B cell (primary cell): ENCODE data around the gene PRELID2. TPM values are rescaled to one million over a fixed set of nuclear protein-coding genes. Genes with fewer than 3 reads are reported as not detected.

Experiments used
- ATAC-seq: fragments of 200-7000 bp; cut with Tn5 transposase; one replicate; pipeline ENCODE4 v1.10.0; 2021; ENCODE audit warnings: low read depth, mild to moderate bottlenecking, moderate number of reproducible peaks, moderate library complexity
- CTCF ChIA-PET: fragments of 350-600 bp; sonication (Branson Sonifier 250); formaldehyde crosslinking; loops from one replicate; lab custom pipeline; 2021; ENCODE audit warnings: antibody characterized with exemption, inconsistent platforms; lab: Charles Lee
- POLR2A ChIA-PET: fragments of 350-600 bp; sonication (Branson Sonifier 250); formaldehyde crosslinking; loops from one replicate; lab custom pipeline; 2021; ENCODE audit warnings: antibody characterized with exemption; lab: Charles Lee
- DNase-seq: peaks from one replicate; pipeline ENCODE4 v3.0.0; 2013
- H2AFZ ChIP-seq: 2 replicates; pipeline ENCODE4 v1.6.1; 2012; ENCODE audit warnings: mild to moderate bottlenecking, low read depth, low read length; ENCODE audit not compliant: insufficient read depth, poor library complexity, severe bottlenecking
- H3K27ac ChIP-seq, 2 donors: 1 replicate in 1 of 2; 2 replicates in 1 of 2; pipeline ENCODE4 v1.5.1; 2012 to 2013; ENCODE audit warnings: low read length in 2 of 2, mild to moderate bottlenecking in 2 of 2, moderate library complexity in 1 of 2
- H3K27me3 ChIP-seq, 4 experiments: fragments of 200-600 bp in 1 of 4; sonication (generic) in 1 of 4; replicated peaks in 1 of 4; 1 replicate in 2 of 4; 2 replicates in 2 of 4; pipeline versions ENCODE4 v1.6.1 to v1.7.0; 2013 to 2016; ENCODE audit warnings: low read length in 3 of 4, mild to moderate bottlenecking in 2 of 4, mixed read lengths in 1 of 4, moderate library complexity in 1 of 4; ENCODE audit not compliant: insufficient read depth in 4 of 4, control insufficient read depth in 3 of 4; ENCODE audit errors: control extremely low read depth in 1 of 4
- H3K36me3 ChIP-seq, 2 experiments: replicated peaks in 1 of 2; 1 replicate in 1 of 2; 2 replicates in 1 of 2; pipeline versions ENCODE4 v1.6.1 to v1.7.1; 2013; ENCODE audit warnings: low read length in 1 of 2; ENCODE audit not compliant: insufficient read depth in 2 of 2, control insufficient read depth in 1 of 2; ENCODE audit errors: control extremely low read depth in 1 of 2, extremely low read depth in 1 of 2
- H3K4me1 ChIP-seq, 2 donors: fragments of 200-600 bp in 1 of 2; sonication (generic) in 1 of 2; 1 replicate in 1 of 2; 2 replicates in 1 of 2; pipeline versions ENCODE4 v1.5.1 to v1.6.1; 2013 to 2017; ENCODE audit warnings: low read length in 2 of 2; ENCODE audit not compliant: control insufficient read depth in 2 of 2, insufficient read depth in 2 of 2
- H3K4me2 ChIP-seq: replicated peaks from 2 replicates; pipeline ENCODE3; 2012; ENCODE audit warnings: mild to moderate bottlenecking, low read depth, low read length; ENCODE audit not compliant: poor library complexity, severe bottlenecking
- H3K4me3 ChIP-seq, 5 experiments: fragments of 200-600 bp in 1 of 5; sonication (generic) in 1 of 5; 1 replicate in 3 of 5; 2 replicates in 2 of 5; pipeline versions ENCODE4 v1.5.1 to v1.7.0; 2011 to 2016; ENCODE audit warnings: low read length in 4 of 5, mild to moderate bottlenecking in 4 of 5, low read depth in 2 of 5, control low read depth in 1 of 5, moderate library complexity in 1 of 5; ENCODE audit not compliant: insufficient read depth in 1 of 5; ENCODE audit errors: control extremely low read depth in 1 of 5, extremely low read depth in 1 of 5
- H3K79me2 ChIP-seq: fragments of 200-600 bp; sonication (generic); one replicate; pipeline ENCODE4 v1.6.0; 2016; ENCODE audit warnings: low read length; ENCODE audit not compliant: control insufficient read depth, insufficient read depth
- H3K9ac ChIP-seq: fragments of 200-600 bp; sonication (generic); 2 replicates; pipeline ENCODE4 v1.6.1; 2017; ENCODE audit warnings: mild to moderate bottlenecking, low read length, moderate library complexity
- H3K9me3 ChIP-seq, 3 donors: one replicate each; pipeline versions ENCODE4 v1.6.1 to v1.7.1; 2013; ENCODE audit warnings: low read length in 2 of 3; ENCODE audit not compliant: control insufficient read depth in 2 of 3, insufficient read depth in 1 of 3; ENCODE audit errors: control extremely low read depth in 1 of 3
- H4K20me1 ChIP-seq: 2 replicates; pipeline ENCODE4 v1.6.0; 2012; ENCODE audit warnings: mild to moderate bottlenecking, low read length; ENCODE audit not compliant: insufficient read depth, control insufficient read depth, poor library complexity, severe bottlenecking
- H3K27ac Mint-ChIP-seq: one replicate; pipeline ENCODE4 v1.8.0; 2021; ENCODE audit warnings: mixed read lengths
- H3K27me3 Mint-ChIP-seq: one replicate; pipeline ENCODE4 v1.8.0; 2021; ENCODE audit warnings: mixed read lengths
- H3K4me1 Mint-ChIP-seq: one replicate; pipeline ENCODE4 v1.8.0; 2021; ENCODE audit warnings: mixed read lengths
- H3K4me3 Mint-ChIP-seq: one replicate; pipeline ENCODE4 v1.8.0; 2021; ENCODE audit warnings: mixed read lengths
- H3K9me3 Mint-ChIP-seq: one replicate; pipeline ENCODE4 v1.8.0; 2022; ENCODE audit warnings: mixed read lengths; ENCODE audit not compliant: insufficient read depth
- CTCF ChIP-seq: fragments of 200-600 bp; IDR thresholded peaks from one replicate; pipeline ENCODE4 v1.8.0; 2022; ENCODE audit warnings: antibody characterized with exemption, mild to moderate bottlenecking
- EZH2 ChIP-seq: IDR thresholded peaks from 2 replicates; pipeline ENCODE4 v1.6.1; 2012; ENCODE audit warnings: borderline replicate concordance, low read depth, mild to moderate bottlenecking, moderate library complexity, low read length; ENCODE audit not compliant: insufficient read depth, poor library complexity, severe bottlenecking
- WGBS: methylation state at CpG from one replicate; pipeline ENCODE4 v1.1.5; 2013; ENCODE audit warnings: missing lambda C conversion rate; ENCODE audit not compliant: insufficient coverage; 5-methylcytosine and 5-hydroxymethylcytosine counted together
- intact Hi-C: fragments of 100-400 bp; cut with micrococcal nuclease; formaldehyde crosslinking; loops from one replicate; pipeline ENCODE4 v1.10.0; 2022
- polyA plus RNA-seq: library from polyadenylated mRNA; depleted of rRNA; stranded (reverse); fragments of >200 nt; gene quantifications from 2 replicates; pipeline ENCODE4 v1.2.3, GENCODE V29; 2012
- total RNA-seq, 2 donors: library from RNA; stranded (reverse); fragments of 120-200 nt in 1 of 2; gene quantifications; 1 replicate in 1 of 2; 2 replicates in 1 of 2; pipeline versions ENCODE4 v1.2.3 to v1.2.4, GENCODE V29; 2013 to 2022

The PRELID2 gene
- total and polyA plus RNA-seq, 2 donors (not counting 1 experiment from before 2014, with no cell fraction given), result 0.63 to 2.7 TPM

GRCh38 chr5:145818604-145819003 lies 16.5 kb downstream of the PRELID2 start:
- H3K4me1 ChIP-seq, result no peaks in the 10 kb centered on the region
- H3K9ac ChIP-seq, result no peak overlapping the region
- H3K4me3 Mint-ChIP-seq, result no peak overlapping the region
- no peak overlapping the region for H3K27ac Mint-ChIP-seq
- ATAC-seq, result no peak
- no peaks in the 10 kb centered on the region for H3K27me3 ChIP-seq
- CTCF ChIA-PET, result no interaction called here
- no peak for DNase-seq
- no peak overlapping the region for H2AFZ ChIP-seq
- no peaks in the 10 kb centered on the region for H4K20me1 ChIP-seq
- H3K79me2 ChIP-seq, result no peaks in the 10 kb centered on the region
- TF ChIP-seq CTCF (no peak), EZH2 (no peak)
- H3K4me1 Mint-ChIP-seq, result no peaks in the 10 kb centered on the region
- no peak overlapping the region for H3K4me3 ChIP-seq
- 100% methylated on average over 1 of the region's 4 CpGs for WGBS
- intact Hi-C loops, result no loop called here
- H3K9me3 Mint-ChIP-seq, result no peaks in the 10 kb centered on the region
- H3K36me3 ChIP-seq, result no peaks in the 10 kb centered on the region
- POLR2A ChIA-PET, result no interaction called here
- H3K9me3 ChIP-seq, result no peaks in the 10 kb centered on the region
- no peak overlapping the region for H3K4me2 ChIP-seq
- no peaks in the 10 kb centered on the region for H3K27me3 Mint-ChIP-seq
- H3K27ac ChIP-seq, result no peak overlapping the region

GRCh38 chr5:145812877-145813276 lies 22.3 kb downstream of the PRELID2 start:
- no peaks in the 10 kb centered on the region for H3K27me3 ChIP-seq
- no peak overlapping the region for H3K27ac ChIP-seq
- H3K9me3 Mint-ChIP-seq, result no peaks in the 10 kb centered on the region
- no peaks in the 10 kb centered on the region for H3K36me3 ChIP-seq
- H3K27me3 Mint-ChIP-seq, result no peaks in the 10 kb centered on the region
- ChIA-PET CTCF (interaction anchor here (1.7 to 1.9 kb wide), 2 partner anchors 11 to 13 kb away, joined by 4 to 5 read pairs; no protein-coding TSS in a partner anchor), POLR2A (no interaction called here)
- H4K20me1 ChIP-seq, result no peaks in the 10 kb centered on the region
- no peaks in the 10 kb centered on the region for H3K4me1 ChIP-seq
- no peak for DNase-seq
- no peak overlapping the region for H3K27ac Mint-ChIP-seq
- H3K9ac ChIP-seq, result no peak overlapping the region
- intact Hi-C loops, result no loop called here
- H3K79me2 ChIP-seq, result no peaks in the 10 kb centered on the region
- no peaks in the 10 kb centered on the region for H3K9me3 ChIP-seq
- WGBS, result 63% methylated on average over 1 of the region's 1 CpG
- no peak overlapping the region for H2AFZ ChIP-seq
- no peak overlapping the region for H3K4me3 Mint-ChIP-seq
- H3K4me3 ChIP-seq, result no peak overlapping the region
- no peak overlapping the region for H3K4me2 ChIP-seq
- no peaks in the 10 kb centered on the region for H3K4me1 Mint-ChIP-seq
- ATAC-seq, result no peak
- no peak for TF ChIP-seq EZH2
- TF ChIP-seq CTCF, result no peak
